Effector CD4-positive, alpha-beta T cell (primary cell): ENCODE measurements around the gene KRTAP19-8.

ENCODE experiments used
- DNase-seq: peaks from one replicate; pipeline ENCODE4 v3.0.0-alpha.2; 2020

KRTAP19-8 gene

DNA sequence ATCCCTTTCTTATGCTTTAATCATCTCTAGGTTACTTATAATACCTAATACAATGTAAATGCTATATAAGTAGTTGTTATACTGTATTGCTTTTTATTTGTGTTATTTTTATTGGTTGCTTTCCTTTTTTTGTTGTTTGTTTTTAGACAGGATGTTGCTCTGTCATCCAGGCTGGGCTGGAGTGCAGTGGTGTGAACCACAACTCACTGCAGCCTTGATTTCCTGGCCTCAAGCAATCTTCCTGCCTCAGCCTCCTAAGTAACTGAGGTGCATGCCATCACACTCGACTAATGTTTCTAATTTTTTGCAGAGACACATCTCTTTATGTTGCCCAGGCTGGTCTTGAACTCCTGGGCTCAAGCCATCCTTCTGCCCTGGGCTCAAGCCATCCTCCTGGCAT, 26.9 kb downstream of the KRTAP19-8 start:
- DNase-seq = no peak

DNA sequence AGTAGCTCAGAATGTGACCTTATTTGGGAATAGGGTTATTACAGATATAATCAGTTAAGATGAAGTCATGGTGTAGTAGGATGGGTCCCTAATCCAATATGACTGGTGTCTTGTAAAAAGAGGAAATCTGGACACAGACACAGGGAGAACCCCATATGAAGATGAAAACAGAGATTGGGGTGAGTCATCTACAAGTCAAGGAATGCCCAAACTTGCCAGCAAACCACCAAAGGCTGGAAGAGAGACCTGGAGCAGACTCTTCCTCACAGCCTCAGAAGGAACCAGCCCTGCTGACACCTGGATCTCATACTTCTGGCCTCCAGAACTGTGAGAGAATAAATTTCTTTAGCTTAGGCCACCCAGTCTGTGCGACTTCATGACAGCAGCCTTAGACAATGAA, 29.9 kb downstream of the KRTAP19-8 start:
- no peak for DNase-seq

DNA sequence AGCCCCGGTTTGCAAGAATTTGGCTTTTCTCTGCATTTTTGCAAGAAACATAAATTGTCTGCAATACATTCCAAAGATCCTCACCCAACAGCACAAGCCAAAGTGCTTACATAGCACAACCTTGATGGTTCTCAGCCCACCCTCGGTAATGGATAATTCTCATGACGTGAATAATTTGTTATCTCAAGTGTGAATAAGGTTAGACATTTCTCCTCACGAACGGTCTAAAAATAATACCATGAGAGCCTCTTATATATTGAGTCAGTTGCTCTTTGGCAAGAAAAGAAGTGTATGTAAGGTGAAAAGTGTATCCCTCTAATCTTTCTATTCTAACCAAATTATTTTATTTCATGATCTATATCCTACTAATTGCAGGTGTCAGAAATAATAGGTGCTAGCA, 33.3 kb downstream of the KRTAP19-8 start:
- no peak for DNase-seq

DNA sequence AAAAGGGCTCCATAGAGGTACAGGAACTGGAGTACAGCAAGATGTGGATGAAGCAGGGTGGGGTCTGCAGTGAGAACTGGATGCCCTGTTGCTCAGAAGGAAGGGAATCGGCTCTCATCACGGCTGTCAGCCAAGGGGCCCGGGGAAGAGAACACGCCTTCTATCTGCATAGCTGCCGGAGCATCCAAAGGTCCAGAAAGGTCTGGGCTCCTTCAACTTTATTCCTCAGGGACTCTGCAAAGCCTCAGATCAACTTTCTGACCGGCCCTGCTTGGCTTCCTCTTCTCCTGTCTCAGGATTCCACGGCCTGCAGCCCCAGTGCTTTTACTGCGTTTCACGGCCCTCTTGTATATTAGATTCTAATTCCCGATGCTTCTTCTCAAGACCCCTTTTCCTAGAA, 34.8 kb downstream of the KRTAP19-8 start:
- DNase-seq = no peak

DNA sequence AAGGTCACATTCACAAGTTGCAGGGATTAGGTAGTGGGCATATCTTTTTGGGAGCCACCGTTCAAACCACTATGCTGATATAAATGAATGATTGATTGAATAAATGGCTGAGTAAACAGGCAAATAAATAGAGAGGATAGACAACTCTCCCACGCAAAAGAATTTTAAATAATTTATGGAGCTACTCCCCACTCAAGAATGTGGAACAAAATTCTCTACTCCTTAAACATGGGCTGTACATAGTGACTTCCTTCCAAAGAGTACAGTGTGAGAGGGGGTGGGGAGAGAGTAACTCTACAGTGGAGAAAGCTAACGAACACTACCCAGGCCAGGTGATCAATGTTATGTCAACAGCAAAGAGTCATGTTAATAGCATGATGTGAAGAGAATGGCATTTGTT, 40.7 kb downstream of the KRTAP19-8 start:
- DNase-seq = no peak

DNA sequence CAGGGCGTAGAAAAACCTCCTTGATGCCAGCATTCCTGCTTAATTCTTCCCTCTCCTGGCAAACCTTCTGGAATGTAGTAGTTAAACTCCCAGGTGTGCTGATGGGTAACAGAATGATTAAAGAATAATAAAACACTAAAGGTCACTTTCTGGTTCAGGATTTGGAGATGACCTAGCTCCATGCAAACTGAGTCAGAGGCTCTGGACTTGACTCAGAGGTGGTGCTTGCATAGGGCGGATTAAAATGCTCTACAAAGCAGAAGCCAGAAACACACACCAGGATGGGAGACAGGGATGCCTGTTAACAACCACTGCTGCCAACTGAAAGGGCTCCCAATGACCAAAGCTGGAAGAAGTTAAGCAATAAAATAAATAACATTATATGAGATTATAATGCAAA, 41.5 kb downstream of the KRTAP19-8 start:
- no peak for DNase-seq

DNA sequence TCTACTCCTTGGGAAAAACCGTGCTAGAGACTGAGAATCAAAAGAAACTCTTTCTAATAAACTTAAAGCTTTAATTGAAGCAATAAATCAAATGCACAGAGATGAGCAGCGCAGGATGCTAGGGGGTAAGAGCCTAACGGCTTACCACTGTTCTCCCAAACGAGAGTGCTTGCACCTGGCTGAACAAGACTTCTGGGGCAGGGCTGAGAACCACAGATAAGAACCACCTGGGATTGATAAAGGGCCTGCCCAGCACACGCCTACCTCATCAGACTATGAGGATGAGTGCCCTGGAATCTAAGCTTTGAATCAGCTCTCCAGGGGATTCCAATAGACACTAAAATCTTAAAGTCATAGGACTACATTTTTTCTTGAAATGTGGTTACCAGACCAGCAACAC, 43.3 kb downstream of the KRTAP19-8 start:
- DNase-seq = no peak

DNA sequence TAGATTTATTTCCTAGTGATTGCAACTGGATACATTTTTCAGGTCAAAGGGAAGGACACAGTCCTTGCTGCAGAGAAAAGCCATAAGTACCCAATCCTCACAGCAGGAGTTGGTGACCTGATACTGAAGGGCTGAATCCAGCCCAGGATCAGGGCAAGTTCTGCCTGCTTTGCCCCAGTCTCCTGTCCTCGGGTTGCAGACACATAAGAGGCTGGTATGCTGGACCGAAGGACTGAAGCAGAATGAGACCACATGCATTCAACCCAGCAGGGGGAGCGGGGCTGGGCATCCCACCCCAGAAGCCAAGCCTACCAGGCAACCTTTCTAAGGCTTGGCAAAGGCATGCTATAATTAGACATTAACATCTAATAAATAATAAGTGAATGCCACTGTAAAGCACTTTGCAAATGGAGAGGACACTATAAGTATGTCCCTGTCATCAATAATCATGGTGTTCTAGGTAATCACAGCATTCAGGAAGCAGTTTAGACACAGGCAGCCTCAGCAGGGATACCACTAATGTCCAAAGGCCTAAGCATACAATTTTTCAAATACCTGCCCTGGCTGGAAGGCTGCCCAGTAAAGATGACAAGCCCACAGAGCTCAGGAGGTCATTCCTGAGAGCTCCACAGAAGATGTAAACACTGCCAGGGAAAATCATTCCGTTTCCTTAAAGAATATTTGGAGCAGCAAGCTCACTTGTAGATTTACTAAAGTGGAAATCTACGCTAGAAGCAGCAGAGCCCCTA, 47.6 kb downstream of the KRTAP19-8 start:
- no peak for DNase-seq

DNA sequence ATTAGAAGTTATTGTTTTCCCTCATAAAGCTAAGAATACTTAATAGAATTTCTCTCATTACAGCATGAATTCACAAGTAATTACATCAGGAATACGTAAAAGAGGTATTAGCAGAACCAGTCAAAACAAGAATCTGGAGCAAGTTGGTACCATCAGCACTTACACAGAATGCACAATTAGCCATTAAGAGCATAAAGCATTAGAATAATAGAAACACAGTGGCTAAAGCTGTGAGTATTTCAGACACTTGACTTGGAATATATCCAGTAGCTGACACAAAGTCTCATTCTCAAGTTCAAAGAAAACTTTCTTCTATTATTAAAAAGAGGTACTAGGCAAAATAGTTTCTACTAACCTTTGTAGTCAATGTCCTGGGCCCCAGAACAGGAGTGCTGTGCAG, 49.6 kb downstream of the KRTAP19-8 start:
- no peak for DNase-seq
